NCI-H146 (cell line): ENCODE measurements around the gene EVA1B.

Experiments
- DNase-seq: peaks from one replicate; lab custom pipeline; 2025; lab: John Stamatoyannopoulos, UW

The EVA1B gene

GRCh38 chr1:36323636-36324352, at the start of gene EVA1B:
EVA1B (minus strand) TSS chr1:36323645; CDS start chr1:36323037, 608 bp downstream.
- DNase-seq: peak; percentile 31

- DNase-seq: no peak
Measured at GRCh38 chr1:36372617-36373016, 49.2 kb upstream of the EVA1B start.

GRCh38 chr1:36369061-36369861, 45.8 kb upstream of the EVA1B start:
- peak; percentile 72 for DNase-seq

- DNase-seq: no peak
Measured at GRCh38 chr1:36367798-36368197, 44.4 kb upstream of the EVA1B start.

GRCh38 chr1:36367066-36367465, 43.6 kb upstream of the EVA1B start:
- no peak for DNase-seq

GRCh38 chr1:36366091-36366661, 42.7 kb upstream of the EVA1B start:
- DNase-seq: no peak

GRCh38 chr1:36365381-36365780, 41.9 kb upstream of the EVA1B start:
- no peak for DNase-seq

- DNase-seq: no peak
Measured at GRCh38 chr1:36359911-36360550, 36.6 kb upstream of the EVA1B start.

- DNase-seq: no peak
Measured at GRCh38 chr1:36359383-36359782, 35.9 kb upstream of the EVA1B start.

- no peak for DNase-seq
Measured at GRCh38 chr1:36358514-36359084, 35.2 kb upstream of the EVA1B start.

GRCh38 chr1:36355811-36356210, 32.4 kb upstream of the EVA1B start:
- DNase-seq: no peak

- DNase-seq: no peak
Measured at GRCh38 chr1:36354486-36354885, 31.0 kb upstream of the EVA1B start.

GRCh38 chr1:36352910-36353878, 29.7 kb upstream of the EVA1B start:
- no peak for DNase-seq

- no peak for DNase-seq
Measured at GRCh38 chr1:36352125-36352909, 28.9 kb upstream of the EVA1B start.

GRCh38 chr1:36351227-36351977, 28.0 kb upstream of the EVA1B start:
- no peak for DNase-seq

GRCh38 chr1:36350659-36351226, 27.3 kb upstream of the EVA1B start:
- DNase-seq: no peak

GRCh38 chr1:36349839-36350238, 26.4 kb upstream of the EVA1B start:
- DNase-seq: no peak

GRCh38 chr1:36349241-36349671, 25.8 kb upstream of the EVA1B start:
- DNase-seq: no peak

GRCh38 chr1:36346741-36347370, 23.4 kb upstream of the EVA1B start:
- no peak for DNase-seq
